ENCODE measurements around the gene GSK3A.

GRCh38 chr19:42185277-42185676 is 57.1 kb downstream of the GSK3A start:
- TF ChIP-seq, protein P1, sequence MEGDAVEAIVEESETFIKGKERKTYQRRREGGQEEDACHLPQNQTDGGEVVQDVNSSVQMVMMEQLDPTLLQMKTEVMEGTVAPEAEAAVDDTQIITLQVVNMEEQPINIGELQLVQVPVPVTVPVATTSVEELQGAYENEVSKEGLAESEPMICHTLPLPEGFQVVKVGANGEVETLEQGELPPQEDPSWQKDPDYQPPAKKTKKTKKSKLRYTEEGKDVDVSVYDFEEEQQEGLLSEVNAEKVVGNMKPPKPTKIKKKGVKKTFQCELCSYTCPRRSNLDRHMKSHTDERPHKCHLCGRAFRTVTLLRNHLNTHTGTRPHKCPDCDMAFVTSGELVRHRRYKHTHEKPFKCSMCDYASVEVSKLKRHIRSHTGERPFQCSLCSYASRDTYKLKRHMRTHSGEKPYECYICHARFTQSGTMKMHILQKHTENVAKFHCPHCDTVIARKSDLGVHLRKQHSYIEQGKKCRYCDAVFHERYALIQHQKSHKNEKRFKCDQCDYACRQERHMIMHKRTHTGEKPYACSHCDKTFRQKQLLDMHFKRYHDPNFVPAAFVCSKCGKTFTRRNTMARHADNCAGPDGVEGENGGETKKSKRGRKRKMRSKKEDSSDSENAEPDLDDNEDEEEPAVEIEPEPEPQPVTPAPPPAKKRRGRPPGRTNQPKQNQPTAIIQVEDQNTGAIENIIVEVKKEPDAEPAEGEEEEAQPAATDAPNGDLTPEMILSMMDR (IDR thresholded peaks at IDR 0.05) = no peak
- no peak for TF ChIP-seq EP300 (IDR thresholded peaks at IDR 0.05)
